ENCODE measurements around the gene COL23A1. TPM values are rescaled to one million over a fixed set of nuclear protein-coding genes. Genes with fewer than 3 reads are reported as not detected.

COL23A1 gene
- total RNA-seq, 2 donors from 2014 or later = not detected

DNA sequence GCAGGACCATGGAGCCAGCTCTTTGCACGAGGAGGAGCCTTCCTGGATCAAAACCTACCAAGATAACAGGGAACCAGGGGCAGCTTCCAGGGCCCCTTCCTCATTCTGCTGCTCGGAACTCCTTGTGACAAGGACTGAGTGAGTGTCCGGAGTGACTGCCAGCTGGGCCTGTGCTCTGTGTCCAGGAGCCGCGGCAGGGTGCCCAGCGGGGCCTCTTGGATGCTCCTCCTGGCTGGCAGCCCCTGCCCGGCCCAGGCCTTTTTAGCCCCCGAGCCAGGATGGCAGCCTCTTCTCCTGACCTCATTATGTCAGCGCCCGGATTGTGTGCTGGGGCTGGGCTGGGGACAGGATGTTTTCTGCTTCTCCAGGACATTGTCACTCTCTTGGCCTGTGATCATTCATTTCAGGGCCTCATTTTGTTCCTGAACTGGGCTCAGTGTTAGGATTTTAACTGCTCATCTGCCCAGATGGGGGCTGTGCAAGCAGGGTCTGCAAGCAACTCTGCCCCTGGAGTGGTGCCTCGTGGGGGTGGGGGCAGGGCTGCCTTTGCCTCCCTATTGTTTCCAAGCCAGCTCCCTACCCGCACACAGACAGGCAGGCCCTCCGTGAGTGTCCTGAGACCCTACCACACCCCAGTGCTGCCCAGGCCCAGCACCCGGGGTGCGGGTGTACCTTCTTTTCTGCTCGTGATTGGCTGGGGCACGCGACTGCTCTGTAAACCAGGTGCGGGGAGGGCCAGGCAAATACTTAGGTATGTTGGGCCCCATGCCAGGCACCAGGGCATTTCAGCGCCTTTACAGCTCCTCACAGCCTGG lies 161.6 kb downstream of the COL23A1 start:
- DNase-seq (no peak), ATAC-seq (no peak)
- Mint-ChIP-seq H3K36me3 (ENCODE audit: low read depth) (no peaks in the 10 kb centered on the region), H3K27me3 (peaks cover 33% of the 10 kb centered on the region), H3K27ac (no peak overlapping the region), H3K4me1 (no peaks in the 10 kb centered on the region), H3K4me3 (no peak overlapping the region)
- H3K9me3 ChIP-seq (ENCODE audit: control insufficient read depth, low read length, poor library complexity, severe bottlenecking) = no peaks in the 10 kb centered on the region

DNA sequence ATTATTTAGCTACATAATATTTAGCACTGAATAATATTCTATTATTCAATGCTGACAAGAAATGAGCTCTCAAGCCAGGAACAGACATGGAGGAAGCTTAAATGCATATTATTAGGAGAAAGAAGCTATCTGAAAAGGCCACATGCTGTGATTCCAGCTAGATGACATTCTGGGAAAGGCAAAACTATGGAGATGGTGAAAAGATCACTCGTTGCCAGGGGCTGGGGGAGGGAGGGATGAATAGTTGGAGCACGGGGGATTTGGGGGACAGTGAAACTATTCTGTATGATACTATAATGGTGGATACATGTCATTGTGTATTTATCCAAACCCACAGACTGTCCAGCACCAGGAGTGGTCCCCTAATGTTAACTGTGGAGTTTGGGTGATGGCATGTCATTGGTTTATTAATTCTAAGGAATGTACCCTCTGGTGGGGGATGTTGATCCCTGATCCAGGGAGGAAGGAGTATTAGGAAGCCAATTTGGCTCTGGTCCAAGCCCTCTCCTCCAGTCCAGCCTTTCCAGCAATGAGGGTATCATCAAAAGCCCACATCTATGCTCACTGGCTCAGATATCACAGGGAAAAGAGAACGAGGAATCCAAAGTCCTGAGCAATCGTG lies 162.5 kb downstream of the COL23A1 start:
- no peak overlapping the region for H3K27ac Mint-ChIP-seq
- ATAC-seq = no peak
- DNase-seq = no peak
- H3K4me3 Mint-ChIP-seq = no peak overlapping the region
- H3K27me3 Mint-ChIP-seq = peaks cover 31% of the 10 kb centered on the region
- H3K36me3 Mint-ChIP-seq (ENCODE audit: low read depth) = no peaks in the 10 kb centered on the region
- no peaks in the 10 kb centered on the region for H3K9me3 ChIP-seq (ENCODE audit: control insufficient read depth, low read length, poor library complexity, severe bottlenecking)
- H3K4me1 Mint-ChIP-seq = no peaks in the 10 kb centered on the region

DNA sequence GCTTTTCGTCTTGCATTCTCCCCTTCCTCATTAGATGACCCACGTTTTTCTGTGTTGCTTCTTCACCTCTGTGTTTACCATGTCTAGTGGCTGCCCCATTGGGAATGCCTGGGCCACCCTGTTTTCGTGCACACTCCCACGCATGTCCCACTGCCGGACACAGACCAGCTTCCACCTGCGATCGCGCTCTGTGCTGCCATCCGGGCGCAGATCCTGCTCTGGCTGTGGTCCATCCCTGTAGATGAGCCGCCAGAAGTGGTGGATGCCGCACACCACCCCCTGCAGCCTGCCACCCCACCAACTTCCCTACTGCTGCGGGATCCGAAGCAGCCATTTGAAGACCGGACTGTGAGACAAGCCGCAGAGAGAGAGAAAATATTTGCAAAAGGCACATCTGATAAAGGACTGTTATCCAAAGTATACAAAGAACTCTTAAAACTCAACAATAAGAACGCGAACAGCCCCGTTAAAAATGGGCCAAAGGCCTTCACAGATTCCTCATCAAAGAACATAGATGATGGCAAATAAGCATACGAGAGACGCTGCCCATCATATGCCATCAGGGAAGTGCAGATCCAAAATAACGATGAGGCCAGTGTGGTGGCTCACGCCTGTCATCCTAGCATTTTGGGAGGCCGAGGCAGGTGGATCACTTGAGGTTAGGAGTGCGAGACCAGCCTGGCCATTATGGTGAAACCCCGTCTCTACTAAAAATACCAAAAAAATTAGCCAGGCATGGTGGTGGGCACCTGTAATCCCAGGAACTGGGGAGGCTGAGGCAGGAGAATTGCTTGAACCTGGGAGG lies 163.7 kb downstream of the COL23A1 start:
- no peak overlapping the region for H3K27ac Mint-ChIP-seq
- no peaks in the 10 kb centered on the region for H3K36me3 Mint-ChIP-seq (ENCODE audit: low read depth)
- no peak overlapping the region for H3K4me3 Mint-ChIP-seq
- no peak for DNase-seq
- no peaks in the 10 kb centered on the region for H3K9me3 ChIP-seq (ENCODE audit: control insufficient read depth, low read length, poor library complexity, severe bottlenecking)
- no peak for ATAC-seq
- peaks cover 38% of the 10 kb centered on the region for H3K27me3 Mint-ChIP-seq
- no peaks in the 10 kb centered on the region for H3K4me1 Mint-ChIP-seq

DNA sequence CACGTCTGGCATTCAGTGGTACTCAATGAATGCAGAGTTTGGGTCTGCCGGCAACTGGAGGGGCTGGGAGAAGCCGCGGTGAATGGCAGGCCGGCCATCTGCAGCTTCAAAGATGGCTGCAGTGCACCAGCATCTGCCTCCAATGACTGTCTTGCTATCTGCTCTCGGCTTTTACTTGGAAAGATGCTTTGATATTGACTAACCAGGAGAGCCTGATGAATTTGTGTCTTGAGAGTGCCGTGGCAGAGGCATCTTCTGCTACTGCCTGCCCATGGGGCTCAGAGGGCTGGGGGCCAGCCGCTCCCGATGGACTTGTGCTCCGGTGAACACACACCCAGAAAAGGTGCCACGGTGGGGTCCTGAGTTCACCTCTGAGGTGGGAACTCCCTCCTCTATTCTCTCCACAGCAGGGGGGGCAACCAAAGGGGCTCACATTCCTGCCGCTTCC lies 164.5 kb downstream of the COL23A1 start:
- no peaks in the 10 kb centered on the region for H3K36me3 Mint-ChIP-seq (ENCODE audit: low read depth)
- H3K9me3 ChIP-seq (ENCODE audit: control insufficient read depth, low read length, poor library complexity, severe bottlenecking) = no peaks in the 10 kb centered on the region
- H3K4me3 Mint-ChIP-seq = no peak overlapping the region
- H3K27ac Mint-ChIP-seq = no peak overlapping the region
- DNase-seq = no peak
- ATAC-seq = no peak
- no peaks in the 10 kb centered on the region for H3K4me1 Mint-ChIP-seq
- H3K27me3 Mint-ChIP-seq = peaks cover 43% of the 10 kb centered on the region

DNA sequence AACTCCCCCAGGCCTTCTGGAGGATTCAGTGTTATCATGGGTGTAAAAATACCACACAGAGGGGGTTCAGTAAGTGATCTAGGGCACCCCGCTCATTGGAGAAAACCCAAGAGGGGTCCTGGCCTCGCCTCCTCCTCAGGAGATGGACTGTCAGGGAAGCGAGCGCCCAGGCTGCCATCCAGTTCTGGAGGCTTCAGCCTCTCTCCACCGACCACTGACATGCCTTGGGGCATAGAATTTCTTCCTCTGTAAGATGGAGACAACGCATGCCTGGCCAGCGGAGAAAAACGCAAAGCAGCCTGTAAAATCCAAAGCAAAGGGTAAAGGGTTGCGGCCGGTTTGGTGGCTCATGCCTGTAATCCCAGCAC lies 165.4 kb downstream of the COL23A1 start:
- Mint-ChIP-seq H3K4me1 (no peaks in the 10 kb centered on the region), H3K27me3 (peaks cover 37% of the 10 kb centered on the region), H3K36me3 (ENCODE audit: low read depth) (no peaks in the 10 kb centered on the region), H3K4me3 (no peak overlapping the region), H3K27ac (no peak overlapping the region)
- no peaks in the 10 kb centered on the region for H3K9me3 ChIP-seq (ENCODE audit: control insufficient read depth, low read length, poor library complexity, severe bottlenecking)
- ATAC-seq = no peak
- DNase-seq = no peak

DNA sequence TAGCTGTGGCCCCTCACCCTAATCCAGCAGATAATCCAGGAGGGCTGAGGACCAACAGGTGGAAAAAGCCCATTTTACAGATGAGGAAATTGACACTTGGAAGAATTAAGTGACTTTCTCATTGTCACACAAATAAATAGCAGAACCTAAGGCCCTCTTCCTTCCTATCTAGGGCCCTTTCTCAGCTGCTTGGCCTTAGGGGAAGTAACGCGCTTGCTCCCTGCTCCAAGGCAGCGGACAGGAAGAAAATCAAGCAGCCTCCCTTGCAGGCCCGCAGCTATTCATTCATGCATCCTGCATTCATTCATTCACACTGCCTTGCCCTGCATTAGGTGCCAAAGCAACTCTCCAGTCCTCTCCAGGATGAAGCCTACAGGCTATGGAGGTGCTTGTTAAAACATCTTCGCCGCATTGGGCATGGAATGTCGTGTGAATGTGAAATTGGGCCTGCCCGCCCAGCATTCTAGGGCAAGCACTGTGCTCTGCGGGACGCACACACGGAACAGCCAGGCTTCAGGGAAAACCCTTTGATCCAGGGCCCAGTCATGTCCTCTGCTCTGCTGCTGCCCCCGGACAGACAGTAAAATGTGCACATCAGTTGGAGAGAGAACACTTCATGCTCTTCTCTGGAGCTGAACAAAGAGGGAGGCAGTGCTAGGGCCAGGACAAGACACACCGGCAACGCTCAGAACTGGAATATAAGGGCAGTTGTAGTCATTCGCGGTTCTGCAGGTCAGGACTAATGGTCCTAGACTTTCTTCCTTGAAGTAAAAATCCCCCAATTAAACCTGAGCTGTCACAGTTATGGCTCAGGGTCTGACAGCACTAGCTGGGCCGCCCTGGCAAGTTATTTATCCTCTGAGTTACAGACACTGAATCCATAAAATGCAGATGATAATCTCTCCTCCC lies 166.0 kb downstream of the COL23A1 start:
- ATAC-seq (no peak), DNase-seq (no peak)
- Mint-ChIP-seq H3K4me1 (no peaks in the 10 kb centered on the region), H3K4me3 (no peak overlapping the region), H3K27ac (no peak overlapping the region), H3K36me3 (ENCODE audit: low read depth) (no peaks in the 10 kb centered on the region), H3K27me3 (peaks cover 40% of the 10 kb centered on the region)
- H3K9me3 ChIP-seq (ENCODE audit: control insufficient read depth, low read length, poor library complexity, severe bottlenecking) = no peaks in the 10 kb centered on the region

DNA sequence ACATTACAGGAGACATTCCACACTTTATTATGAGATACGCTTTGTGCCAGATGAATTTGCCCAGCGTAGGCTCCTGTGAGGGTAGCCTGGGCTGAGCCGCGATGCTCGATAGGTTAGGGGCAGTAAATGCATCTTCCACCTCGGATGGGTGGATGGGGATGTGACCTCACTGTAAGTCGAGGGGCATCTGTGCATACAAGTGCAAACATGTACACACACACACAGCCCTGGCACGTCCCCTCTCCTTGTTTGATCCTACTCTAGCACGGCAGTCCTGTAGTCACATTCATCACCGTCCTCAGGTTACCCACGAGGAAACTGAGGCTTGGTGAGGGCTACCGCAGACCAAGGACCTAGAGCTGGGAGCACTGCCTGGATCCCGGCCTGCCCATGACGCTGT lies 166.8 kb downstream of the COL23A1 start:
- H3K36me3 Mint-ChIP-seq (ENCODE audit: low read depth) = no peaks in the 10 kb centered on the region
- DNase-seq = no peak
- H3K4me3 Mint-ChIP-seq = no peak overlapping the region
- ATAC-seq = no peak
- H3K9me3 ChIP-seq (ENCODE audit: control insufficient read depth, low read length, poor library complexity, severe bottlenecking) = no peaks in the 10 kb centered on the region
- H3K27me3 Mint-ChIP-seq = peaks cover 45% of the 10 kb centered on the region
- no peaks in the 10 kb centered on the region for H3K4me1 Mint-ChIP-seq
- no peak overlapping the region for H3K27ac Mint-ChIP-seq

DNA sequence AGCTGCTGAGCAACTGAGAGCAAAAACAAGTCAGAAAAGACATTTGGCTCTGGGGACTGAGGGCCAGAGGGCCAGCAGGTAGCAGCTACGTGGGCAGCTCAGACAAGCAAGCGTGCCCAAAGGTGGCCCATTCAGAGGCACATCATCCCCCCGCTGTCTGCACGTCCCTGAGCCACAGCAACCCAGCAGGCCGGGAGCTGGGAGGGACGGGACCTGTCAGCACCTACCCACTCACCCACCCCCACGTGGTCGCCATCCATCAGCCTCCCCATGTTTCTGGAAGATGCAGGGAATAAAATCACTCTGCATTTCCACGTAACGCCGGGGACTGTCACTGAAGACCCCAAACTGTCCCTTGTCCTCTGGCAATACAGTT lies 167.8 kb downstream of the COL23A1 start:
- peaks cover 1% of the 10 kb centered on the region for H3K4me1 Mint-ChIP-seq
- no peak for ATAC-seq
- no peaks in the 10 kb centered on the region for H3K9me3 ChIP-seq (ENCODE audit: control insufficient read depth, low read length, poor library complexity, severe bottlenecking)
- no peak overlapping the region for H3K4me3 Mint-ChIP-seq
- no peaks in the 10 kb centered on the region for H3K36me3 Mint-ChIP-seq (ENCODE audit: low read depth)
- no peak for DNase-seq
- peaks cover 51% of the 10 kb centered on the region for H3K27me3 Mint-ChIP-seq
- no peak overlapping the region for H3K27ac Mint-ChIP-seq

DNA sequence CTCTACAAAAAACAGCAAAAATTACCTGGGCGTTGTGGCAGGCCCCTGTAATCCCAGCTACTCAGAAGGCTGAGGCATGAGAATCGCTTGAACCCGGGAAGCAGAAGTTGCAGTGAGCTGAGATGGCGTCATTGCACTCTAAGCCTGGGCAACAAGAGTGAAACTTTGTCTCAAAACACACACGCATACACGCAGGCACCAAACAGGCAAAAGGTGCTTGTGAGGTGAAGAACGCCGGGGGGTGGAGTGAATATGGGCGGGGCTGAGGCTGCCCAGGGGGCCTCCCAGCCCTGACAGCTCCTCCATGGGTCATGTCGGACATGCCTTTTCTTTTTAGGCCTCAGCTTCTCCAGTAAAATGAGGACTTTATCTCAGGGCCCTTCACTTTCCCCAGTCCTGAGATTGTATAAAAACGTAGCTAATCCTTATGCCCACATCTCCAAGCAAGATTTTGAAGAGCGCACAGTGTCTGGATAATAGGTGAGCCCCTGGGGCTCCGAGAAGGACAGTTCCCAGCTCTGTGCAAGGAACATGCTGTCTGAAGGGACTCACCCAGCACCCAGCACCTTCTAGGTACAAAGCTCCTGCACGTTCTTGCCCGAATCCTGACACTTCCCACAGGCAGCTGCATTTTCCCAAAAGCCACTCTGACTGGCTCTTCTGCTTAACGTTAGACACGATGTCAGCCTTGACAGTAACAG lies 168.3 kb downstream of the COL23A1 start:
- peaks cover 56% of the 10 kb centered on the region for H3K27me3 Mint-ChIP-seq
- no peaks in the 10 kb centered on the region for H3K36me3 Mint-ChIP-seq (ENCODE audit: low read depth)
- no peak for DNase-seq
- H3K4me3 Mint-ChIP-seq = no peak overlapping the region
- no peak for ATAC-seq
- H3K4me1 Mint-ChIP-seq = peaks cover 3% of the 10 kb centered on the region
- H3K27ac Mint-ChIP-seq = no peak overlapping the region
- H3K9me3 ChIP-seq (ENCODE audit: control insufficient read depth, low read length, poor library complexity, severe bottlenecking) = no peaks in the 10 kb centered on the region

DNA sequence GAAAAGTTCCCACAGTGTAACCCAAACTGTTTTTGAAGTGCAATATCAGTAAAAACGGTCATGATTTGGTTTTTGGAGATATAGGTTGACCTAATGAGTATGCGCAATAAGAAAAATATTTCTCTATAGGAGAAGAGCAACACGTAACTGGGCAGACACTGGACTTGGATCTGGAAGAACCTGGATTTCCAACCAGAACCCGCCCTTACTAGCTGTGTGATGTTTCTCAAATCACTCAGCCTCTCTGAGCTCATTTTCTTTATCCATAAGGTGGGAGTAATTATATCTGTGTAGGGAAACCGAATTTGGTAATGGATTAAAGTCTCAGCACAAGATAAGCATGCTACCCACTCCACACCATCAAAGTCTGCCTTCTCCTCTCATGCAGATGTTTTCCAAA lies 169.1 kb downstream of the COL23A1 start:
- Mint-ChIP-seq H3K27me3 (peaks cover 57% of the 10 kb centered on the region), H3K4me1 (peaks cover 3% of the 10 kb centered on the region), H3K27ac (no peak overlapping the region), H3K4me3 (no peak overlapping the region), H3K36me3 (ENCODE audit: low read depth) (no peaks in the 10 kb centered on the region)
- DNase-seq = no peak
- no peak for ATAC-seq
- H3K9me3 ChIP-seq (ENCODE audit: control insufficient read depth, low read length, poor library complexity, severe bottlenecking) = no peaks in the 10 kb centered on the region

DNA sequence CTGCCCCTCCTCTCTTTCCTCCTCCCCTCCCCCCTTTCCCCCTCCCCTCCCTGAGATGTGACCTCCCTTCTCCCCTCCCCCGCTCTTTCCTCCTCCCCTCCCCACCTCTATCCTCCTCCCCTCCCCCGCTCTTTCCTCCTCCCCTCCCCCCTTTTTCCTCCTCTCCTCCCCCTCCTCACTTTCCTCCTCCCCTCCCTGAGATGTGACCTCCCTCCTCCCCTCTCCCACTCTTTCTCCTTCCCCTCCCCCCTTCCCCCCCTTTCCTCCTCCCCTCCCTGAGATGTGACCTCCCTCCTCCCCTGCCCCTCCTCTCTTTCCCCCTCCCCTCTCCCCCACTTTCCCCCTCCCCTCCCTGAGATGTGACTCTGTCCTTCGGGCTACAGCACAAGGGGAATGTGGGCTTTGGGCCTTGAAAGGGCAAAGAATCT lies 169.8 kb downstream of the COL23A1 start:
- ATAC-seq (no peak), DNase-seq (no peak)
- no peak overlapping the region for H3K27ac Mint-ChIP-seq
- H3K27me3 Mint-ChIP-seq = peaks cover 65% of the 10 kb centered on the region
- peaks cover 6% of the 10 kb centered on the region for H3K4me1 Mint-ChIP-seq
- no peaks in the 10 kb centered on the region for H3K36me3 Mint-ChIP-seq (ENCODE audit: low read depth)
- no peak overlapping the region for H3K4me3 Mint-ChIP-seq
- H3K9me3 ChIP-seq (ENCODE audit: control insufficient read depth, low read length, poor library complexity, severe bottlenecking) = no peaks in the 10 kb centered on the region

DNA sequence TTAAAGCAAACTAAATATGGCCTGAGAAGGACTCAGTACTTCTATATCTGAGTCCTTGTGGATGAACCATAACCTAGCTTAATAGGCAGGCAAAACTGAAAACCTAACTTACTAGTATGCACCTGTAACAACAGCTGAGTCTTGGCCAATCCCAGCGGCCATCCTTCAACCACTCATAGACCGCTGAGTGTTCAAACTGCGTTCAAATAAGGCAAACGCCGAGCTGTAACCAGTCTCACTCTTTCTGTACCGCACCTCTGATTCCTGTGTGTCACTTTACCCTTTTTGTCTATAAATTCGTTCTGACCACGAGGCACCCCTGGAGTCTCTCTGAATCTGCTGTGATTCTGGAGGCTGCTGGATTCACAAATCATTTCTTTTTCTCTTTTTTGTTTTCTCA lies 170.5 kb downstream of the COL23A1 start:
- H3K36me3 Mint-ChIP-seq (ENCODE audit: low read depth) = no peaks in the 10 kb centered on the region
- DNase-seq (no peak), ATAC-seq (no peak)
- no peaks in the 10 kb centered on the region for H3K9me3 ChIP-seq (ENCODE audit: control insufficient read depth, low read length, poor library complexity, severe bottlenecking)
- peaks cover 6% of the 10 kb centered on the region for H3K4me1 Mint-ChIP-seq
- H3K27me3 Mint-ChIP-seq = peaks cover 63% of the 10 kb centered on the region
- H3K27ac Mint-ChIP-seq = no peak overlapping the region
- no peak overlapping the region for H3K4me3 Mint-ChIP-seq

Measured in T-helper 17 cell (primary cell).